ENCODE measurements around the gene RBKS.

RBKS gene

GRCh38 chr2:27890146-27890923, at the start of gene RBKS, which contains the start of gene BABAM2:
RBKS (minus strand) TSS chr2:27890387; CDS start chr2:27890345, 42 bp downstream.
BABAM2 (plus strand) TSS chr2:27890729; CDS start chr2:27894557, 3,828 bp downstream.
- peak; percentile 85 to 90 for DNase-seq (ENCODE audit: low read depth in 2 of 2)

GRCh38 chr2:27935026-27935425, 44.8 kb upstream of the RBKS start:
- no peak for DNase-seq (ENCODE audit: low read depth in 2 of 2)

DNA sequence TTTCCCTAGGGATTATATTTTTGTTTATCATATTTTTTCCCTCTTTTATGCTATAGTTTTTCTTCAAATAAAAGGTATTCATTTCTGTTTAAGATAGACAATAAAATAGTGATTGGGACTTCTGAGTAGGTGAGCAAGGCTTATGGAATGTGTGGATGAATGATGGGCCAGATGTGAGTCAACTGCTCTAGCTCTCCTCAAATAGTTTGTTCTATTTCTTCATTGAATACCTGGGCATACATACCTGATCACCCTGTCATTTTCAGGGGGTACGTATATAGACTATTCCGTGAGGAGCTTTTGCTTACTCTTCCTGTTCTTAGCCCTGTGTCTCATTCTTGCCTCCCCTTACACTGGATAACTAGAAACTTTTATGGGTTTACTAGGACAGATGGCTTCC, 42.2 kb upstream of the RBKS start:
- no peak for DNase-seq (ENCODE audit: low read depth in 2 of 2)

DNA sequence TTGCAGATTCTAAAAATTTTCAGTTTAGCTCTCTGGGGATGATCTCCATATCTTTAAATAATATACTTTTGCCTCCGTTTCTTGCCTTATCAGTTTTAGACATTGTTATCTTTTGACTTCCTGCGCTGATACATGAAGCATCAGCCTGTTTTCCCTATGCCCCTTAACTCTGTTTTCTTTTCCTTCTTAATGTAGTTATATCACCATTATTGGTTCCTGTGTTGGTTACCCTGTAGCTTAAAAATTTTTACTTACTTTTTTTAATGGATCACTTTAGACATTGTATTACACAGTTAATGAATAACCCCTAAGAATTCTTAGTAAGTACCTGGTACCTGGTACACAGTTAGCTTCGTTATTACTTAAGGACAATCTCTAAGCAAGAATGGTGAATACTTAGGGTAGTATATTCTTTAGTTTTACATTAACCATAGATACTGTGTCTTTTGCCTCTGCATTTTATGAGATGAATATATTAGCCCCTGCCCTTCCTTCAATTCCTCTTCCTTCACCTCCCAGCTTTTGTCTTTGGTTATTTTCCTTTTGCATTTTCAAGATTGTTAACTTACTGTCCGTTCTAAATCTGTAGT, 41.3 kb upstream of the RBKS start:
- no peak for DNase-seq (ENCODE audit: low read depth in 2 of 2)

DNA sequence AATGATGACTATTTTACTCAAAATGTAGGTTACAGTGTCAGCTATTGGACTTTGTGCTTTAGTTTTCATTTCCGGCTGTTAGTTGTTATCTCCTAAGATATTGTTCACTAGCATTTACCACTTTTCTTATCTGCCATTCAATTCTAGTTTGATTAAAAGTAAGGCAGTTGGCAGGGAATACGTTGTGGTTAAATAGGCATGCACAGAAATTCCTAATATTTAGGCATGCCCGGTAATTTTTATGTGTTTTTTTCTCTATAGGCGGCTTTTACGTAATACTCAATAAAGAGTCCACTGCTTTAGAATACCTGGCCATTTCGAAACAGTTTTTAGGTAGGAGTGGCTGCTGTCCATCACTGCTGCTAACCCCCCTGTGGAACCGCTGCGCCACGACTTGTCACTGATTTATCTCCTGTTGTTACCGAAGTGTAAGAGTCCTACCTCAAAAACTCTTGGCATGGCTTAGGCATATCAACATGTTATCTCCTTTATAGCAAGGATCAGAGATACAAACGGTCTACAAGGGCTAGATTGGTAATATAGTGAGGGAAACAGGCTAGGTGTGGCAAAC, 39.8 kb upstream of the RBKS start:
- DNase-seq (ENCODE audit: low read depth in 2 of 2): no peak

- DNase-seq (ENCODE audit: low read depth in 2 of 2): no peak
Measured at GRCh38 chr2:27925766-27926472, 35.7 kb upstream of the RBKS start.

DNA sequence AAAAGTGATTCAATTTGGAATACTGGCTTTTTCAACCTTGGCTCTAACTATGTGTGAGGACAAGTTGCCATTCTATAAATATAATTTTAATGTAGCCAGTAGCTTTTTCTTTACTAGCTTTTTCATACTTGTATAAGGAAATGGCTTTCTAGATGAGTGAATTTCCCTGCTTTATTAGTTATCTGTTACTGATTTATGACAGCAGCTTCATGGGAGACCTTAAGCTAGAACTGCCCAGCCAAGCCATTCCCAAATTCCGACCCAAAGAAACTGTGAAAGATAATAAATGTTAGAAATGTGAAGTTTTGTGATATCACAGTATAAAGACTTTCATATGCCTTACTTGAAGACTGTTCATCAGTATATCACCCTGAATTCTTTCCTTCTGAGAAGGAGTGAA, 32.7 kb upstream of the RBKS start:
- DNase-seq (ENCODE audit: low read depth in 2 of 2): no peak

DNA sequence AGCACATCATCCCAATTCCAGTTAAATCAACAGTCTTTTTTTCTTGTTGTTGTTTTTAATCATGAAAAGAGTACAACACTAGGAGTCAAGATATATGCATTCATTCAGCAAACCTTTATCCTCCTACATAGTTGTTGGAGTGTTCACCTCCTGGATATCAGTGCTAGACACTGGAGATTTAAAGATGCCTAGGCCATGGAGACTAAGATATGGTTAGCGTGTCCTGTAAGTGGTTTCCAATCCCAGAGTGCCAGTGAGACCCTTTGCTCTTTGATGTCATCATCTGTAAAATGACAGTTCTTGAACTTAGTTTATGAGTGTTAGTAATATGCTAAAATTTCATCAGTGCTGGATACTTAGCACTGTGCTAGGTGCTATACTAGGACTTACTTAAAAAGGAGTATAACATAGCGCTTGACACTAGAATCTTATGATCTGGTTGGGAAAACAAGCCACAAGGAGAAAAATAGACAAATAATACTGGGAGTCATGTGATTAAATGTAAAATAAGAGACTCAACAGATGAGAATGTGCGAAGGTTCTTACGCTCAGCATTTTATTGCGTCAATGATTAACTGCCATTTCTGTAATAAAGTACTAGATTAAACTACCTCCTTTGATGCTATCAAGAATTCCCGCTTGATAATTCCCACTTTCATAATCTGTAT, 31.8 kb upstream of the RBKS start:
- no peak for DNase-seq (ENCODE audit: low read depth in 2 of 2)

DNA sequence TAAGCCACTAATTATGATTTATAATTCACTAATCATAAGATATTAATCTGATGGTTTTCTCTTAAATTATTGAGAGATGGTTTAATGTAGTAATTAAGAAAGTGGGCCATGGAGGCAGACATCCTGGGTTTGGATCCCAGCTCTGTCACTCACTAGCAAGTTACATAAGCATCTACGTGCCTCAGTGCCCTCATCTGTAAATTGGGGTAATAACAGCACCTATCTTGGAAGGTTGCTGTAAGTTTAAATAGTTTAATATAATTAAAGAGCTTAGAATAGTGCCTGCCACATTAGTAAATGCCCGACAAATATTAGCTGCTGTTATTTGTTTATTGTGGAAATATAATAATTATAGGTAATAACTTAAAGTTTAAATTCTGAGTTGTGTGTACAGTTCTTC, 31.2 kb upstream of the RBKS start:
- DNase-seq (ENCODE audit: low read depth in 2 of 2): no peak

DNA sequence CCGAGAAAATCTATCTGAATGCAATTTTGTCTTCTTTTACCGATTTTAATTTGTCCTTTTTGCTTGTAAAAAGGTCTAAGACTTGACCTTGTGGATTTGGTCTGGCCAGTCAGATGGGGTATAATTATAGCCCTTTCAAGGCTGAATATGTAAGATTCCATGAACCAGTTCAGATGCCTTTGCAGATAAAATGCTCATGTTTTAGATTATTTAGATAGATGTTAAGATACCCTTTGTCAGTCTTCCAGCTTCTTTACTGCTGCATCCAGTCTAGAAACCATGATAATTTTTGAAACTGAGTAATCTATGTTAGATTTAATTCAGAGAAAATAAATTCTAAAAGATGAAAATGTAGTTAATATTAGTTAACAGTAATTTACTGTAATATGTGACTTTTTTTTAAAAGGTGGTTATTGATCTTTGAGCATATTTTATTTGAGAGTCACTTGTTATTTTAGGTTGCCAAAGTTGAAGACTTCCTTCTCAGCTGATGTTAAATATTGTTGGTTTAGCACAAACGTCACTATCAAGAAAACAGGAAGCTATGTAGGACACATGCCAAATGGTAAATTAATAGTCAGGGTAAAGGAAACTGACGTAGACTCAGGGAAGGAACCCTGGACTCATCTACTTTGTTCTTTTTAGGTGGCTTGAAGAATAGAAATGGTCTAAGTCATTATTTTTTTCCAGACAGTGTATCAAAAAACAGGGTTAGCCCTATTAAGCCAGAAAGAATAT, 30.1 kb upstream of the RBKS start:
- no peak for DNase-seq (ENCODE audit: low read depth in 2 of 2)

- DNase-seq (ENCODE audit: low read depth in 2 of 2): no peak
Measured at GRCh38 chr2:27916293-27916995, 26.3 kb upstream of the RBKS start.

- DNase-seq (ENCODE audit: low read depth in 2 of 2): no peak
Measured at GRCh38 chr2:27915874-27916273, 25.7 kb upstream of the RBKS start.

GRCh38 chr2:27915191-27915590, 25.0 kb upstream of the RBKS start:
- no peak for DNase-seq (ENCODE audit: low read depth in 2 of 2)

DNA sequence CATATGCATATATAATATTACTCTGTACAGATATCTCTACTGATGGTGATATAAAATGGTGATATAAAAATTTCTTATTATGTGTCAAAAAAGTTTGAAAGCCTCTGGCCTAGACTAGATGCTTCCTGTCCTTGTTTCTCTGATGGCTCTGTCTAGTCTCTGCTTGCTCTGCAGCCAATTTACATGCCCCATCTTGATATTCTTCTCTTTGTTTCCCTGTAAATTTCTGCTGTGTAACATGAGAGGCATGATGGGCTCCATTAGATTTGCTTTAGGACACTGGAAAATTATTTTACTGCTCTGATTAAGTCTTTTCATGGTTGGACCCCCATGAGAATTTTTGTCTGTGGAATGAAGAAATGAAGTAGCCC, 24.6 kb upstream of the RBKS start:
- DNase-seq (ENCODE audit: low read depth in 2 of 2): no peak

GRCh38 chr2:27914041-27914804, 24.0 kb upstream of the RBKS start:
- no peak for DNase-seq (ENCODE audit: low read depth in 2 of 2)

DNA sequence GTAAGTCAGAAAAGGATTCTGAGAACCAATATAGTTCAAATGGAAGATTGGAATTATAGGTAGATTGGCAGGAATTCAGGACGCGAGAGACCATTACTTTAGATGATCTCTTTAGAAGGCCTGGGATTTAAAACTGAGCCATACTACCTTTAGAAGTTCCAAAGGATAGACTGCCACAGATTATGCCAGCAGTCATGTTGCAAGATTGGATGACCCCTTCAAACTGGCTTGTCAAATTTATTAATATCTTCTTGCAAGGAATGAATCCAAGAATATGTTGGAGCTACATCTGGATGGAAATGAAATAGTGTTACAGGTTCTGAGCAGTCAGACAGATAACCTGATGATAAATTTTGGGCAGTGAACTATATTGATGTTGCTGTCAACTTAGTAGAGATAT, 22.3 kb upstream of the RBKS start:
- DNase-seq (ENCODE audit: low read depth in 2 of 2): no peak

DNA sequence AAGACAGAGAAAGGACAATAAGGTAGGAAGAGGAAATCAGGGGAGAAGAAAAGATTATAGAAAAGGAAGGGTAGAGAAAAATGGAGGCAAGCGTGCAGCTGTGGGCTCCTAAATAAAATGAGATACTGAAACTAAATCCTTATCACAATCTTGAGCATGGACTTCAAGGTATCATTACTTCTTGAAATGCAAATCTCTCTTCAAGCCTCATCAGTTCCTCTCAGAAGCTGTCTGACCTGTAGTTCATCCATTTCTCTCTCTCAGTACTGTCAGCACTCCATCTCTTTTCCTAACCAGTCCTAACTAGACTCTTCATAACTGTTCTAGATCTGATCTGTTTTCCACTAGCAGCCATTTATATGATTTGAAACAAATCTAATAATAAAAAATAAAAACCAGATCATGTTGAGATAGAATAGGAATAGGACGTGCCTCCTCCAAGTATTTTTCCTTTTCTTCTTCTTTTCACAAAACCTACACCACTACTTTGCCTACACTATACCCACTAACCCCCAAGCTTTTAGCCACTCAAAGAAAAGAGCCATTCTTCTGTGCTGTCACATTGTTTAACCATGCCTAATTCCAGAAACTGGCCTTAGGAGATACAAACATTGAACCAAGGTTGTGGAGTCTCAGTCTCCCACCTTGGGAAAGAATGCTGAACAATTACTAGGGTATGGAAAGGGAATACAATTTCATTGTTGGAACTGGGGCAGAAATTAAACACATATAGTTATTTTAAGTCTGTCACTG, 21.4 kb upstream of the RBKS start:
- no peak for DNase-seq (ENCODE audit: low read depth in 2 of 2)

GRCh38 chr2:27909901-27910300, 19.7 kb upstream of the RBKS start:
- no peak for DNase-seq (ENCODE audit: low read depth in 2 of 2)

DNA sequence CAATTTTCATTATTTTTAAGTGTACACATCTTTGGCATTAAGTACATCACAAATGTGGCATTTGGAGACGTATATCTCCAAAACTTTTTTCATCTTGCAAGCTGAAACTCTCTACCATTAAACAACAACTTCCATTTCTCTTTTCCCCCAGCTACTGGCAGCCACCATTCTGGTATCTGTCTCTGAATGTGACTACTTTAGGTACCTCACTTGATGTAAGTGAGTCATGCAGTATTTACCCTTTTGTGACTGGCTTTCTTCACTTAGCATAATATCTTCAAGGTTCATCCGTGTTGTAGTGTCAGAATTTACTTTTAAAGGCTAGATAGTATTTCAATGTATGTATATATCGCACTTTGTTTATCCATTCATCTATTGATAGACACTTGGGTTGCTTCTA, 17.4 kb upstream of the RBKS start:
- no peak for DNase-seq (ENCODE audit: low read depth in 2 of 2)
